H9 (cell line): ENCODE results near the gene HECTD3. TPM values are rescaled to one million over a fixed set of nuclear protein-coding genes. Genes with fewer than 3 reads are reported as not detected.

ENCODE experiments used
- DNase-seq: peaks from one replicate; pipeline ENCODE4 v3.0.0-alpha.2; 2017
- H2AFZ ChIP-seq: one replicate; pipeline ENCODE4 v1.6.1; 2013; ENCODE audit warnings: mild to moderate bottlenecking, low read length, control low read depth, moderate library complexity
- H2AK5ac ChIP-seq: 2 replicates; pipeline ENCODE4 v1.6.1; 2013; ENCODE audit warnings: low read length, control low read depth, mixed read lengths; ENCODE audit not compliant: insufficient read length
- H2BK120ac ChIP-seq: one replicate; pipeline ENCODE4 v1.6.1; 2013; ENCODE audit warnings: low read depth, mild to moderate bottlenecking, low read length, control low read depth, inconsistent platforms; ENCODE audit not compliant: poor library complexity, severe bottlenecking
- H2BK12ac ChIP-seq: 2 replicates; pipeline ENCODE4 v1.6.1; 2013; ENCODE audit warnings: low read length, control low read depth, mixed read lengths, low read depth; ENCODE audit not compliant: insufficient read length
- H2BK15ac ChIP-seq: 2 replicates; pipeline ENCODE4 v1.6.1; 2013; ENCODE audit warnings: low read depth, low read length, control low read depth
- H2BK20ac ChIP-seq: one replicate; pipeline ENCODE4 v1.6.1; 2013; ENCODE audit warnings: low read depth, mild to moderate bottlenecking, low read length, control low read depth, inconsistent platforms; ENCODE audit not compliant: poor library complexity, severe bottlenecking
- H2BK5ac ChIP-seq: 2 replicates; pipeline ENCODE4 v1.6.1; 2013; ENCODE audit warnings: low read length, control low read depth, mixed read lengths; ENCODE audit not compliant: insufficient read length
- H3K14ac ChIP-seq: 2 replicates; pipeline ENCODE4 v1.6.1; 2013; ENCODE audit warnings: low read length, control low read depth; ENCODE audit not compliant: insufficient read depth
- H3K18ac ChIP-seq: 2 replicates; pipeline ENCODE4 v1.6.1; 2013; ENCODE audit warnings: low read depth, mild to moderate bottlenecking, mixed read lengths, low read length, control low read depth; ENCODE audit not compliant: insufficient read length
- H3K23ac ChIP-seq: 2 replicates; pipeline ENCODE4 v1.6.1; 2013; ENCODE audit warnings: low read length, control low read depth, mixed read lengths, low read depth; ENCODE audit not compliant: insufficient read length
- H3K23me2 ChIP-seq: 2 replicates; pipeline ENCODE4 v1.6.1; 2013; ENCODE audit warnings: low read depth, mild to moderate bottlenecking, mixed read lengths, low read length, control low read depth; ENCODE audit not compliant: insufficient read length, poor library complexity, severe bottlenecking
- H3K27ac ChIP-seq: 2 replicates; pipeline ENCODE4 v1.5.1; 2013; ENCODE audit warnings: low read length, control low read depth, mixed read lengths, low read depth; ENCODE audit not compliant: insufficient read length
- H3K27me3 ChIP-seq: 2 replicates; pipeline ENCODE4 v1.6.1; 2013; ENCODE audit warnings: low read length, control low read depth, inconsistent platforms; ENCODE audit not compliant: insufficient read depth
- H3K4ac ChIP-seq: 2 replicates; pipeline ENCODE4 v1.6.1; 2013; ENCODE audit warnings: low read depth, mild to moderate bottlenecking, control low read depth, inconsistent platforms, low read length, moderate library complexity
- H3K4me1 ChIP-seq: 2 replicates; pipeline ENCODE4 v1.6.1; 2013; ENCODE audit warnings: low read length, control low read depth, inconsistent platforms; ENCODE audit not compliant: insufficient read depth
- H3K4me2 ChIP-seq: 2 replicates; pipeline ENCODE4 v1.6.1; 2013; ENCODE audit warnings: low read length, control low read depth, mixed read lengths; ENCODE audit not compliant: insufficient read length, insufficient read depth
- H3K56ac ChIP-seq: 2 replicates; pipeline ENCODE4 v1.6.1; 2013; ENCODE audit warnings: low read depth, mild to moderate bottlenecking, mixed read lengths, low read length, control low read depth; ENCODE audit not compliant: insufficient read length
- H3K79me1 ChIP-seq: 2 replicates; pipeline ENCODE4 v1.6.1; 2013; ENCODE audit warnings: low read depth, mild to moderate bottlenecking, moderate library complexity, low read length, control low read depth, inconsistent platforms; ENCODE audit not compliant: insufficient read depth, poor library complexity, severe bottlenecking
- H3K79me2 ChIP-seq: 2 replicates; pipeline ENCODE4 v1.6.1; 2013; ENCODE audit warnings: low read length, control low read depth, inconsistent platforms; ENCODE audit not compliant: insufficient read depth
- H3K9ac ChIP-seq: 2 replicates; pipeline ENCODE4 v1.6.1; 2013; ENCODE audit warnings: low read length, control low read depth, mixed read lengths; ENCODE audit not compliant: insufficient read length; ENCODE audit errors: extremely low read depth
- H3K9me3 ChIP-seq: one replicate; pipeline ENCODE4 v1.6.1; 2013; ENCODE audit warnings: low read depth, low read length, inconsistent platforms; ENCODE audit not compliant: control insufficient read depth
- H3T11ph ChIP-seq: one replicate; pipeline ENCODE4 v1.6.1; 2013; ENCODE audit warnings: mild to moderate bottlenecking, low read length, control low read depth, inconsistent platforms
- H4K20me1 ChIP-seq: one replicate; pipeline ENCODE4 v1.6.1; 2013; ENCODE audit not compliant: control insufficient read depth, insufficient read length, insufficient read depth
- H4K5ac ChIP-seq: 2 replicates; pipeline ENCODE4 v1.6.1; 2013; ENCODE audit warnings: low read depth, mild to moderate bottlenecking, mixed read lengths, low read length, control low read depth; ENCODE audit not compliant: insufficient read length
- H4K8ac ChIP-seq: replicated peaks from 2 replicates; pipeline ENCODE4 v1.6.1; 2013; ENCODE audit warnings: low read length, control low read depth, mixed read lengths, low read depth; ENCODE audit not compliant: insufficient read length
- H4K91ac ChIP-seq: 2 replicates; pipeline ENCODE4 v1.6.1; 2013; ENCODE audit warnings: low read depth, mild to moderate bottlenecking, moderate library complexity, mixed read lengths, low read length, control low read depth; ENCODE audit not compliant: insufficient read length
- H3K27ac Mint-ChIP-seq, 3 experiments: 2 replicates in 2 of 3; 3 replicates in 1 of 3; pipeline ENCODE4 v1.8.0; 2020 to 2021; ENCODE audit warnings: mixed read lengths in 3 of 3, mild to moderate bottlenecking in 1 of 3, moderate library complexity in 1 of 3
- H3K27me3 Mint-ChIP-seq: 2 replicates; pipeline ENCODE4 v1.8.0; 2021; ENCODE audit warnings: low read depth, mild to moderate bottlenecking, moderate library complexity, mixed read lengths
- H3K36me3 Mint-ChIP-seq, 3 experiments: 2 replicates in 2 of 3; 3 replicates in 1 of 3; pipeline ENCODE4 v1.8.0; 2020 to 2021; ENCODE audit warnings: low read depth in 3 of 3, mixed read lengths in 3 of 3; ENCODE audit not compliant: insufficient read depth in 1 of 3
- H3K4me1 Mint-ChIP-seq, 2 experiments: 2 replicates each; pipeline ENCODE4 v1.8.0; 2020; ENCODE audit warnings: mixed read lengths in 2 of 2
- H3K4me3 Mint-ChIP-seq, 2 experiments: 2 replicates in 1 of 2; 3 replicates in 1 of 2; pipeline ENCODE4 v1.8.0; 2020 to 2021; ENCODE audit warnings: mild to moderate bottlenecking in 2 of 2, mixed read lengths in 2 of 2, moderate library complexity in 1 of 2
- H3K9me3 Mint-ChIP-seq, 2 experiments: 2 replicates in 1 of 2; 3 replicates in 1 of 2; pipeline ENCODE4 v1.8.0; 2020; ENCODE audit warnings: mild to moderate bottlenecking in 2 of 2, mixed read lengths in 2 of 2, moderate library complexity in 1 of 2
- CTCF ChIP-seq: fragments of 200-600 bp; sonication (generic); conservative IDR thresholded peaks from 3 replicates; pipeline ENCODE4 v1.8.0; 2021; ENCODE audit warnings: antibody characterized with exemption, mild to moderate bottlenecking
- WGBS: extraction: QIAGEN DNeasy Blood & Tissue Kit; methylation state at CpG from one replicate; pipeline ENCODE4 v1.1.7; 2013; ENCODE audit warnings: missing lambda C conversion rate, low lambda C conversion rate, mixed read lengths; ENCODE audit not compliant: insufficient read length; ENCODE audit errors: extremely low coverage; 5-methylcytosine and 5-hydroxymethylcytosine counted together
- total RNA-seq: library from RNA; stranded (reverse); gene quantifications from 2 replicates; pipeline ENCODE4 v1.2.1, GENCODE V29; 2021

The HECTD3 gene
- total RNA-seq, 1 experiment from 2014 or later: 36.0 TPM

DNA sequence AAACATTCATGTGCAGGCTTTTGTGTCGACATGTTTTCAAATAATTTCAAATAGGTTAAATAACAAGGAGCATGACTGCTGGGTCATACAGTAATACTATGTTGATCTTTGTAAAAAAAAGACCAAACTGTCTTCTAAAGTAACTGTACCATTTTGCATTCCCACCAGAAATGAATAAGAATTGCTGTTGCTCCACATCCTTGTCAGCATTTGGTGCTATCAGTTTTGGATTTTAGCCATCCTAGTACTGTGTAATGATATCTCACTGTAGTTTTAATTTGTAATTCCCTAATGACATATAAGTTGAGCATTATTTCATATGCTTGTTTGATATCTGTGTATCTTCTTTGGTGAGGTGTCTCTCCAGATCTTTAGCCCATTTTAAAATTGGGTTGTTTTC, 12.5 kb upstream of the HECTD3 start:
- H3K18ac ChIP-seq: no peak overlapping the region
- H2BK15ac ChIP-seq: no peak overlapping the region
- no peak overlapping the region for H3K56ac ChIP-seq
- no peaks in the 10 kb centered on the region for H3K79me1 ChIP-seq
- no peak overlapping the region for H3K4ac ChIP-seq
- no peaks in the 10 kb centered on the region for H3K79me2 ChIP-seq
- H3K27ac ChIP-seq: no peak overlapping the region
- no peak overlapping the region for H2BK20ac ChIP-seq
- no peak overlapping the region for H2AK5ac ChIP-seq
- H4K5ac ChIP-seq: no peak overlapping the region
- no peak overlapping the region for H2BK12ac ChIP-seq
- no peaks in the 10 kb centered on the region for H4K20me1 ChIP-seq
- no peaks in the 10 kb centered on the region for H3K27me3 Mint-ChIP-seq
- H3K27ac Mint-ChIP-seq: no peak overlapping the region
- H4K91ac ChIP-seq: no peak overlapping the region
- H3T11ph ChIP-seq: no peak overlapping the region
- no peak overlapping the region for H3K14ac ChIP-seq
- no peak overlapping the region for H3K4me2 ChIP-seq
- no peak overlapping the region for H2BK120ac ChIP-seq
- no peak overlapping the region for H3K23ac ChIP-seq
- H4K8ac ChIP-seq: no peak overlapping the region
- peaks cover 0 to 2% of the 10 kb centered on the region in 2 experiments; a peak in 1 of 5 replicates for H3K9me3 Mint-ChIP-seq
- H3K27me3 ChIP-seq: no peaks in the 10 kb centered on the region
- DNase-seq: no peak
- no peak overlapping the region for H3K4me3 Mint-ChIP-seq
- H3K23me2 ChIP-seq: no peaks in the 10 kb centered on the region
- TF ChIP-seq CTCF: no peak
- no peak overlapping the region for H2BK5ac ChIP-seq
- H3K4me1 Mint-ChIP-seq: no peaks in the 10 kb centered on the region; a peak in 1 of 4 replicates
- H3K9me3 ChIP-seq: no peaks in the 10 kb centered on the region
- no peaks in the 10 kb centered on the region for H3K36me3 Mint-ChIP-seq
- H2AFZ ChIP-seq: no peak overlapping the region
- no peak overlapping the region for H3K9ac ChIP-seq
- no CpG with 5 or more reads among the region's 1 CpG for WGBS
- no peaks in the 10 kb centered on the region for H3K4me1 ChIP-seq
